NCI-H526 treated with DMSO at 0.1 percent for 48 hours (cell line): ENCODE measurements around the gene GPR137B.

ENCODE experiments used
- DNase-seq: peaks from one replicate; lab custom pipeline; 2025; lab: John Stamatoyannopoulos, UW

The GPR137B gene

GRCh38 chr1:236258114-236258622, 115.8 kb downstream of the GPR137B start:
- DNase-seq, result no peak
